ENCODE data around the gene ARFRP1. TPM values are rescaled to one million over a fixed set of nuclear protein-coding genes. Genes with fewer than 3 reads are reported as not detected.
A peak's percentile ranks its signal among the peaks of the same experiment; 100 is the strongest.

ARFRP1 gene
- total and polyA plus RNA-seq, 2 of the 13 experiments (the other 11 are each of a cell fraction or from before 2014, with no cell fraction given) = 32.0 to 51.1 TPM

- under 1% methylated on average over 39 of the region's 56 CpGs for WGBS (ENCODE audit: low lambda C conversion rate)
- Histone ChIP-seq H3K9me3 (ENCODE audit: low read length) (no peaks in the 10 kb centered on the region), H3K4me1 (ENCODE audit: insufficient read depth, low read length) (peaks cover 36% of the 10 kb centered on the region), H4K20me1 (ENCODE audit: insufficient read depth, low read length) (peaks cover 10% of the 10 kb centered on the region; the same call in 1 of the 2 replicates), H2AFZ (ENCODE audit: low read length) (no peak overlapping the region), H3K9ac (ENCODE audit: insufficient read depth, low read depth, low read length) (peak overlapping the region; percentile 97), H3K4me2 (ENCODE audit: low read depth, low read length) (peak overlapping the region; percentile 96), H3K27me3 (ENCODE audit: control insufficient read depth in 1 of 2, insufficient read depth in 2 of 2, low read length in 2 of 2) (no peaks in the 10 kb centered on the region; a peak in 1 of 5 replicates), H3K36me3 (replicated peaks in 1 of 2; ENCODE audit: control insufficient read depth in 1 of 2, insufficient read depth in 2 of 2, low read length in 2 of 2) (peaks cover 25 to 58% of the 10 kb centered on the region in 2 experiments), H3K27ac (ENCODE audit: extremely low read length, insufficient read depth, low read length) (peak overlapping the region; percentile 81), H3K79me2 (ENCODE audit: insufficient read depth, low read length) (peaks cover 58% of the 10 kb centered on the region), H3K4me3 (replicated peaks in 1 of 3; ENCODE audit: insufficient read depth in 1 of 3, low read depth in 2 of 3, low read length in 3 of 3) (peak overlapping the region; percentile 79 to 99 (median 99))
- BruUV-seq (replicated peaks) = no TSS peak
- POLR2A ChIA-PET = interaction anchor here (0.6 to 12.4 kb wide), 22 partner anchors 9 to 348 kb away, joined by 3 to 190 read pairs (median 7); partner anchors contain the start of genes GMEB2, LIME1, PRPF6 and RTEL1
- intact Hi-C loops (cut with micrococcal nuclease; ENCODE audit: unreplicated experiment) = loop anchor here (1.0 to 2.0 kb wide), 3 partner anchors 34 to 158 kb away; partner anchors contain the start of gene TPD52L2
- peak; percentile 71 for ATAC-seq
- peak; percentile 77 for DNase-seq (ENCODE audit: low spot score)
- FAIRE-seq = peak; percentile 93
- in situ Hi-C loops (cut with HindIII; ENCODE audit: extremely low pct_ligation_motif_present, low pct_unique_long_range_greater_than_20kb) = loop anchor here (5.0 to 10.0 kb wide), 3 partner anchors 35 to 150 kb away; no protein-coding TSS in a partner anchor
- CTCF ChIA-PET (ENCODE audit: low intra/inter-chr PET ratio, low total read pairs) = interaction anchor here (1.1 to 3.2 kb wide), 6 partner anchors 31 to 267 kb away, joined by 4 to 15 read pairs (median 6); partner anchors contain the start of genes LIME1 and TPD52L2
- TF ChIP-seq MIER3 (CRISPR knock-in tag; IDR thresholded peaks at IDR 0.05; ENCODE audit: borderline replicate concordance) (peak; percentile 94), FUBP1 (CRISPR knock-in tag; IDR thresholded peaks at IDR 0.05; ENCODE audit: borderline replicate concordance) (0 out of 2 replicates have a peak, but pooled peaks have one; percentile 75), SALL1 (CRISPR knock-in tag; IDR thresholded peaks at IDR 0.05) (peak; percentile 74), NCOA2 (CRISPR knock-in tag; IDR thresholded peaks at IDR 0.05) (peak; percentile 39; the same call in 1 of the 2 replicates), MIER2 (CRISPR knock-in tag; IDR thresholded peaks at IDR 0.05) (peak; percentile 49; the same call in 1 of the 2 replicates), ZBTB39 (CRISPR knock-in tag; IDR thresholded peaks at IDR 0.05) (0 out of 2 replicates have a peak, but pooled peaks have one; percentile 46), DNMT1 (CRISPR knock-in tag; IDR thresholded peaks at IDR 0.05) (peak; percentile 47; the same call in 1 of the 2 replicates), ZNF362 (CRISPR knock-in tag; IDR thresholded peaks at IDR 0.05; ENCODE audit: borderline replicate concordance) (peak; percentile 56; the same call in 1 of the 2 replicates), ZNF775 (CRISPR knock-in tag; IDR thresholded peaks at IDR 0.05; ENCODE audit: borderline replicate concordance) (0 out of 2 replicates have a peak, but pooled peaks have one; percentile 58), CBX1 (IDR thresholded peaks at IDR 0.05; ENCODE audit: low read depth) (peak; percentile 38), GTF3A (CRISPR knock-in tag; conservative IDR thresholded peaks at IDR 0.05) (0 out of 2 replicates have a peak, but pooled peaks have one; percentile 48), RARG (CRISPR knock-in tag; IDR thresholded peaks at IDR 0.05; ENCODE audit: low read depth) (no peak)
- TF ChIP-seq, protein P1, sequence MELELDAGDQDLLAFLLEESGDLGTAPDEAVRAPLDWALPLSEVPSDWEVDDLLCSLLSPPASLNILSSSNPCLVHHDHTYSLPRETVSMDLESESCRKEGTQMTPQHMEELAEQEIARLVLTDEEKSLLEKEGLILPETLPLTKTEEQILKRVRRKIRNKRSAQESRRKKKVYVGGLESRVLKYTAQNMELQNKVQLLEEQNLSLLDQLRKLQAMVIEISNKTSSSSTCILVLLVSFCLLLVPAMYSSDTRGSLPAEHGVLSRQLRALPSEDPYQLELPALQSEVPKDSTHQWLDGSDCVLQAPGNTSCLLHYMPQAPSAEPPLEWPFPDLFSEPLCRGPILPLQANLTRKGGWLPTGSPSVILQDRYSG (CRISPR knock-in tag; IDR thresholded peaks at IDR 0.05) = no peak
- TF ChIP-seq, protein P2, sequence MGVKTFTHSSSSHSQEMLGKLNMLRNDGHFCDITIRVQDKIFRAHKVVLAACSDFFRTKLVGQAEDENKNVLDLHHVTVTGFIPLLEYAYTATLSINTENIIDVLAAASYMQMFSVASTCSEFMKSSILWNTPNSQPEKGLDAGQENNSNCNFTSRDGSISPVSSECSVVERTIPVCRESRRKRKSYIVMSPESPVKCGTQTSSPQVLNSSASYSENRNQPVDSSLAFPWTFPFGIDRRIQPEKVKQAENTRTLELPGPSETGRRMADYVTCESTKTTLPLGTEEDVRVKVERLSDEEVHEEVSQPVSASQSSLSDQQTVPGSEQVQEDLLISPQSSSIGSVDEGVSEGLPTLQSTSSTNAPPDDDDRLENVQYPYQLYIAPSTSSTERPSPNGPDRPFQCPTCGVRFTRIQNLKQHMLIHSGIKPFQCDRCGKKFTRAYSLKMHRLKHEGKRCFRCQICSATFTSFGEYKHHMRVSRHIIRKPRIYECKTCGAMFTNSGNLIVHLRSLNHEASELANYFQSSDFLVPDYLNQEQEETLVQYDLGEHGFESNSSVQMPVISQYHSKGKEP (CRISPR knock-in tag; IDR thresholded peaks at IDR 0.05) = no peak
Measured at GRCh38 chr20:63706852-63707557, 771 bp downstream of the ARFRP1 start.
